Measurements from ENCODE around the gene CDKAL1.
"Not testable (repeated sequence)": the region's sequence is repeated elsewhere in the genome, so short reads cannot be mapped to it uniquely, and the experiment has no call there.

DNA sequence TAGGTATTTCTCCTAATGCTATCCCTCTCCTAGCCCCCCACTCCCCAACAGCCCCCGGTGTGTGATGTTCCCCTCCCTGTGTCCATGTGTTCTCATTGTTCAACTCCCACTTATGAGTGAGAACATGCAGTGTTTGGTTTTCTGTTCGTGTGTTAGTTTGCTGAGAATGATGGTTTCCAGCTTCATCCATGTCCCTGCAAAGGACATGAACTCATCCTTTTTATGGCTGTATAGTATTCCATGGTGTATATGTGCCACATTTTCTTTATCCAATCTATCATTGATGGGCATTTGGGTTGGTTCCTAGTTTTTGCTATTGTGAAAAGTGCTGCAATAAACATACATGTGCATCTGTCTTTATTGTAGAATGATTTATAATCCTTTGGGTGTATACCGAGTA, 56.2 kb downstream of the CDKAL1 start:
- TF ChIP-seq, protein P1, sequence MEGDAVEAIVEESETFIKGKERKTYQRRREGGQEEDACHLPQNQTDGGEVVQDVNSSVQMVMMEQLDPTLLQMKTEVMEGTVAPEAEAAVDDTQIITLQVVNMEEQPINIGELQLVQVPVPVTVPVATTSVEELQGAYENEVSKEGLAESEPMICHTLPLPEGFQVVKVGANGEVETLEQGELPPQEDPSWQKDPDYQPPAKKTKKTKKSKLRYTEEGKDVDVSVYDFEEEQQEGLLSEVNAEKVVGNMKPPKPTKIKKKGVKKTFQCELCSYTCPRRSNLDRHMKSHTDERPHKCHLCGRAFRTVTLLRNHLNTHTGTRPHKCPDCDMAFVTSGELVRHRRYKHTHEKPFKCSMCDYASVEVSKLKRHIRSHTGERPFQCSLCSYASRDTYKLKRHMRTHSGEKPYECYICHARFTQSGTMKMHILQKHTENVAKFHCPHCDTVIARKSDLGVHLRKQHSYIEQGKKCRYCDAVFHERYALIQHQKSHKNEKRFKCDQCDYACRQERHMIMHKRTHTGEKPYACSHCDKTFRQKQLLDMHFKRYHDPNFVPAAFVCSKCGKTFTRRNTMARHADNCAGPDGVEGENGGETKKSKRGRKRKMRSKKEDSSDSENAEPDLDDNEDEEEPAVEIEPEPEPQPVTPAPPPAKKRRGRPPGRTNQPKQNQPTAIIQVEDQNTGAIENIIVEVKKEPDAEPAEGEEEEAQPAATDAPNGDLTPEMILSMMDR (IDR thresholded peaks at IDR 0.05): not testable (repeated sequence)
- TF ChIP-seq POLR2A (IDR thresholded peaks at IDR 0.05): not testable (repeated sequence)
